Lower lobe of right lung (tissue), 2 donors: ENCODE measurements around the gene PRKG1. TPM values are rescaled to one million over a fixed set of nuclear protein-coding genes. Genes with fewer than 3 reads are reported as not detected.

ENCODE experiments used
- ATAC-seq, 2 donors: fragments of 200-7000 bp; cut with Tn5 transposase; one replicate each; pipeline ENCODE4 v1.9.1; 2020 to 2022; ENCODE audit warnings: mild to moderate bottlenecking in 2 of 2, moderate library complexity in 2 of 2
- DNase-seq: peaks from one replicate; pipeline ENCODE4 v3.0.0-alpha.2; 2020
- H3K27ac ChIP-seq: fragments of 200-600 bp; one replicate; pipeline ENCODE4 v1.8.0; 2022
- H3K27me3 ChIP-seq: fragments of 200-600 bp; one replicate; pipeline ENCODE4 v1.8.0; 2022; ENCODE audit warnings: low read depth
- H3K36me3 ChIP-seq: fragments of 200-600 bp; one replicate; pipeline ENCODE4 v1.8.0; 2022; ENCODE audit warnings: mild to moderate bottlenecking
- H3K4me1 ChIP-seq: fragments of 200-600 bp; one replicate; pipeline ENCODE4 v1.8.0; 2022
- H3K4me3 ChIP-seq: fragments of 200-600 bp; one replicate; pipeline ENCODE4 v1.8.0; 2022; ENCODE audit warnings: mild to moderate bottlenecking
- H3K9me3 ChIP-seq: fragments of 200-600 bp; one replicate; pipeline ENCODE4 v1.8.0; 2022
- intact Hi-C: fragments of 100-400 bp; cut with DNase I; formaldehyde crosslinking; loops from one replicate; pipeline ENCODE4 v1.11.0; 2022
- total RNA-seq: library from RNA; stranded (reverse); fragmentation: NEBNext Ultra II Directional; extraction: Animal tissue kit (Norgen Biotek cat#: 25700); gene quantifications from one replicate; pipeline ENCODE4 v1.2.1, GENCODE V29; 2021
- TF ChIP-seq, protein P1 (sequence below): fragments of 200-600 bp; IDR thresholded peaks from one replicate; pipeline ENCODE4 v1.8.0; 2022; ENCODE audit warnings: antibody characterized with exemption, mild to moderate bottlenecking
- donor health status: DM: no; HTN: yes; CAD: no; lungs with severe emphysema.

PRKG1 gene
- total RNA-seq, 1 donor from 2014 or later: 23.6 TPM

DNA sequence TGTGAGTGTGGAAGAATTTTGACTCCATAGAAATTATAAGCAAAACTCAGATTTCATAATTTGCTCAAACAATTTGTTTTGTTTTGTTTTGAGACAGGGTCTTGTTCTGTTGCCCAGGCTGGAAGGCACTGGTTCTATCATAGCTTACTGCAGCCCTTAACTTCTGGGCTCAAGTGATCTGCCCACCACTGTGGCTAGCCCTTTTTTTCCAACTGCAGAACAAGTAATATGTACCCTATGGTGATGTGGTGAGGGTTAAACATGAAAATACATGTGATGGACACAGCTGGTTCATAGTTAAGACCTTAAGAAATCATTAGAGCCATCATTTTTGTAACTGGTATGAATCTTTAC, 594.0 kb downstream of the PRKG1 start:
- Histone ChIP-seq H3K27ac (no peak overlapping the region), H3K4me1 (no peaks in the 10 kb centered on the region), H3K36me3 (no peaks in the 10 kb centered on the region), H3K27me3 (no peaks in the 10 kb centered on the region), H3K9me3 (peaks cover 5% of the 10 kb centered on the region), H3K4me3 (no peak overlapping the region)
- no peak for ATAC-seq
- intact Hi-C loops: no loop called here
- TF ChIP-seq, protein P1, sequence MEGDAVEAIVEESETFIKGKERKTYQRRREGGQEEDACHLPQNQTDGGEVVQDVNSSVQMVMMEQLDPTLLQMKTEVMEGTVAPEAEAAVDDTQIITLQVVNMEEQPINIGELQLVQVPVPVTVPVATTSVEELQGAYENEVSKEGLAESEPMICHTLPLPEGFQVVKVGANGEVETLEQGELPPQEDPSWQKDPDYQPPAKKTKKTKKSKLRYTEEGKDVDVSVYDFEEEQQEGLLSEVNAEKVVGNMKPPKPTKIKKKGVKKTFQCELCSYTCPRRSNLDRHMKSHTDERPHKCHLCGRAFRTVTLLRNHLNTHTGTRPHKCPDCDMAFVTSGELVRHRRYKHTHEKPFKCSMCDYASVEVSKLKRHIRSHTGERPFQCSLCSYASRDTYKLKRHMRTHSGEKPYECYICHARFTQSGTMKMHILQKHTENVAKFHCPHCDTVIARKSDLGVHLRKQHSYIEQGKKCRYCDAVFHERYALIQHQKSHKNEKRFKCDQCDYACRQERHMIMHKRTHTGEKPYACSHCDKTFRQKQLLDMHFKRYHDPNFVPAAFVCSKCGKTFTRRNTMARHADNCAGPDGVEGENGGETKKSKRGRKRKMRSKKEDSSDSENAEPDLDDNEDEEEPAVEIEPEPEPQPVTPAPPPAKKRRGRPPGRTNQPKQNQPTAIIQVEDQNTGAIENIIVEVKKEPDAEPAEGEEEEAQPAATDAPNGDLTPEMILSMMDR: no peak
- no peak for DNase-seq

GRCh38 chr10:51669041-51669440, 594.8 kb downstream of the PRKG1 start:
- Histone ChIP-seq H3K4me1 (no peaks in the 10 kb centered on the region), H3K4me3 (no peak overlapping the region), H3K9me3 (peaks cover 5% of the 10 kb centered on the region), H3K36me3 (no peaks in the 10 kb centered on the region), H3K27ac (no peak overlapping the region), H3K27me3 (no peaks in the 10 kb centered on the region)
- TF ChIP-seq, protein P1: no peak
- no peak for ATAC-seq
- DNase-seq: no peak
- intact Hi-C loops: no loop called here

DNA sequence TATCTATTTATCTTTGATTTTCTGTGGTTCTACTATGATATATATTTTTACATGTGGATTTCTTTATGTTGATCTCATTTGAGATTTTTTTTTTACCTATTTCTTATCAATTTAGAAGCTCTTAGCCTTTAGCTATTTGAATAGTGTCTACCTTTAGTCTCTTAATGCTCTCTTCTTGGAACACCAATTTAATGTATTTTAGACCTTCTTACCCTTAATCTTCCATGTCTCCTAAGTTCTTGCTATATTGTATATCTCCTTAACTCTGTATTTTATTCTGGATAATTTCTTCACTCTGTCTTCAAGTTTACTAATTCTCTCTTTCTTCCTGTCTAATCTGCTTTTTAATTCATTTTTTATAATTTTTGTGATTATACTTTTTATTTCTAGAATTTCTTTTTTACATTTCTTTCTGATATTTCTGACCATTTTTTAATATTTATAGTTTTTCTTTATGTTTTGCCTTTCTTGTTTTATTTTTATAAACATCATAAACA, 597.8 kb downstream of the PRKG1 start:
- Histone ChIP-seq H3K27ac (no peak overlapping the region), H3K4me3 (no peak overlapping the region), H3K27me3 (no peaks in the 10 kb centered on the region), H3K36me3 (no peaks in the 10 kb centered on the region), H3K4me1 (no peaks in the 10 kb centered on the region), H3K9me3 (peaks cover 5% of the 10 kb centered on the region)
- DNase-seq (no peak), ATAC-seq (no peak)
- intact Hi-C loops: no loop called here
- TF ChIP-seq, protein P1: no peak

DNA sequence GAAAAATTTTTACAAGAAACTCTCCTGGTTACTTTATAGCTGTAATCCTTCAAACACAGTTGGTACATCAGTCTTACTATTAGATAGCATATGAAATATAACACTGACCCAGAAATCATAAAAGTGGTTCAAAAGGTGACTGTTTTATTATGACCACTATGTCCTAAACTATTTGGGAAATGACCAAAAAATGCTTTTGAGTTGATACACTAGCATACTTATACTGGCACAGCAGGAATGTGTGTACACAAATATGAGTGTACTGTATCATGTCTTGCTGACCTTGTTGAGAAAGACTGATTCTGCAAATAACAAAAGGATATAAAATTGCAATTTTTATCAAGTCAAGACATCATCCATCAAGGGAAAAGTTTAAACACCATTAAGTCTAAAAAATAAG, 600.8 kb downstream of the PRKG1 start:
- H3K27ac ChIP-seq: no peak overlapping the region
- H3K4me1 ChIP-seq: no peaks in the 10 kb centered on the region
- H3K9me3 ChIP-seq: peaks cover 5% of the 10 kb centered on the region
- no peak overlapping the region for H3K4me3 ChIP-seq
- no peaks in the 10 kb centered on the region for H3K36me3 ChIP-seq
- intact Hi-C loops: no loop called here
- H3K27me3 ChIP-seq: no peaks in the 10 kb centered on the region
- no peak for DNase-seq
- TF ChIP-seq, protein P1: no peak
- no peak for ATAC-seq

- H3K9me3 ChIP-seq: no peaks in the 10 kb centered on the region
- no peak overlapping the region for H3K27ac ChIP-seq
- H3K36me3 ChIP-seq: no peaks in the 10 kb centered on the region
- H3K4me1 ChIP-seq: no peaks in the 10 kb centered on the region
- ATAC-seq (no peak), DNase-seq (no peak)
- intact Hi-C loops: no loop called here
- H3K27me3 ChIP-seq: no peaks in the 10 kb centered on the region
- no peak overlapping the region for H3K4me3 ChIP-seq
- TF ChIP-seq, protein P1: no peak
Observed at GRCh38 chr10:51679841-51680240, 605.6 kb downstream of the PRKG1 start.
